HG03439 (cell line): ENCODE measurements around the gene ZP1.

ENCODE experiments used
- ATAC-seq: cut with Tn5 transposase; IDR thresholded peaks from one replicate; pipeline ENCODE4 v1.9.1; 2021; ENCODE audit warnings: mild to moderate bottlenecking, moderate library complexity; ENCODE audit not compliant: unreplicated experiment

Gene ZP1

GRCh38 chr11:60842668-60843600 lies 24.4 kb upstream of the ZP1 start:
- ATAC-seq: no peak

DNA sequence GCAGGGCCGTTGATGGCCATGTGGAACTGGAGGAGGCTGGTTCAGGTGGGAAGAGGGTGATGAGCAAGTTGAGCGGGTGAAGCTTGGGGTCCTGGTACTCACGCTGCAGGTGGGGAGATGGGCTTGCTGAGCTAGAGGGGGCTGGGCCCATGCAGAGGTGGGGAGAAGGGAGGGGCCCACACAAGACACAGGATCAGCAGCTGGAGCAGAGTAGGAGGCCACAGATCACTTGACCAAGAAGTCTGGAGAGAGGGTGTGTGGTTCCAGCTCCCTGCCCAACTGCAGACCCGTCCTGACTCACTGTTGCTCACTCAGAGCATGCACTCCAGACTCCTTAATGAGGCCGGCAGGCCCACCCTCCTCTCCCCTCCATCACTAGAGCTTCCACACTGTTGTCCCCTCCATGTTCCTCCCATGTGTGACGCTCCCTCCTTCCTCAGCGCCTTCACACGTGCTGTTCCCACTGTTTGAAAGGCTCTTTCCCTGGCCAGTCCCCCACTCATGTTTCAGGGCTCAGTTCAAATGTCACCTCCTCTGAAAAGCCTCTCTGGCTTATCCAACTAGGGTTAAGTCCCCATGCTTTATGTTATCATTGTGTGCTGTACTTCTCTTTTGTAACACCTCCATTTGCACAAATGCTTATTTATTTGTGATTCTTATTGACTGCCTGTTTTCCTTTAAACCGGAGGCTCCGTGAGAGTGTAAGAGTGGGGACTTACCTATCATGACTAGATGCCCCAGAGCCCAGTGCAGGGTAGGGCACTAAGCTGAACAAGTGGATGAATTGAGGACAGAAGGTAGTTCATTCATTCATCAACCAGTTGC lies 23.1 kb upstream of the ZP1 start:
- no peak for ATAC-seq

DNA sequence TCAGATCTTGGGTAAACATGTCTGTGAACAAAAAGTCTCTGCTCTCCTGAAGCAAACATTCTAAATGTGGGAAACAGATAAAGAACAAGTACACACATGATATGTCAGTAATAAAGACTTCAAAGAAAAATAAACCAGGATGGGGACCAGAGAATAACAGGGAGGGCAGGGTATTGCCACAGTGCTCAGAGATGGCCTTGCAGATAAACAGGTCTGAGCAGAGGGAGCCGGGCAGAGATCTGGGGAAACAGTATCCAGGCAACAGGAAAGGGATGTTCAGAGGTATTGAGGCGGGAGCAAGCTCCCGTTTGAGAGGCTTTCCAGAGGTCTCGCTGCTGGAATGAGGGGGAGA lies 22.5 kb upstream of the ZP1 start:
- no peak for ATAC-seq

DNA sequence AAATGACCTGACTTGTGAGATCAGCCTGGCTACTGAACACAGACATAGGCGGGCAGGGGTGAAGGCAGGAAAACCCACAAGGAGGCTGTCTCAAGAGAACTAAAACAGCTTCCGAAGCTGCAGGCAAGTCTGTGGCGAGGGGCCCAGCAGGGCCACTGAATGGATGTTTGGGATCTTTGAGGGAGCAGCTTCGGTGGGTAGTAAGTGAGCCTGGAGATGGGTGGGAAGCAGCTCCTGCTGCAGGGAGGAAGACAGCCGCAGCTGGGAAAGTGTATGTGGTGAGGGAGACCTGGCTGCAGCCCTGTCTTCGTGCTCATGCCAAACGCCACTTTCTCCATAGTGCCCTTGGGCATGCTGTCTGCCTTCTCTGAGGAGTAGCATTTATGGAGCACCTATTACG lies 22.0 kb upstream of the ZP1 start:
- ATAC-seq: no peak

- no peak for ATAC-seq
Measured at GRCh38 chr11:60847281-60847680, 20.1 kb upstream of the ZP1 start.

DNA sequence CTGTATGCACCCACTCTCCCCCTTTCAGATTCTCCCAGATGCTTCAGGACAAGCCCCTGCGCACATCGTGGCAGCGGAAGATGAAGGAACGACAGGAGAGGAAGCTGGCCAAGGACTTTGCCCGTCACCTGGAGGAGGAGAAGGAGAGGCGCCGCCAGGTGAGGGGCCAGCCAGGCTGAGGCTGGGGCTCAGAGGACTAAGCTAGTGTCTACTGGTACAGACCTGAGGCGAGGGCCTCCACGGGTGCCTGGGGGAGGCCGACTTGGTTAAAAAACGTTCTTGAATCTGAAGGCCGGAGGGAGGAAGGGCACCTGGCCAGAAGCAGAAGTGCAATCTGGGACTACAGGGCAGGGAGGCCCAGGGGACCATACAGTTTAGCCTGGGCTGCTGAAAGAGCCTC lies 19.4 kb upstream of the ZP1 start:
- ATAC-seq: no peak

DNA sequence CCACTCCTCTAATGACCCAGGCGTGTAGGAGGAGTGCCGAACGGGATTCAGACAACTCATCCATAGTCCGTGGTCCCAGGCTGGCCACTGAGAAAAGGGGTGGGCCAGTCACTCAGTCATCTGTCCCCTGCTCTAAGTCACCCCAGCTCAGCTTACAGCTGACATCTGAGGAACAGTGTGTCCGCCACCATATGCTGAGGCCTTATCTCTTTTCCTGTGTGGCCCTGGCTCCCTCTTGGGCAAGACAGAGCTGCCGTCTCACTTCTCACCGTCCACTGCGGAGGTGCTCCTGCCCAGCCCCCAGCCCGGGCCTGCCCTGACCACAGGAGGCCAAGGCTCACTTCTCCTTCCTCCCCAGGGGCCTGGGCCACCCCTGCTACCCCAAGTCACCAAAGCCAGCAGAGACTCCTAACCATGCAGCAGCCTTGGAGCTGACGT lies 18.6 kb upstream of the ZP1 start:
- ATAC-seq: no peak

DNA sequence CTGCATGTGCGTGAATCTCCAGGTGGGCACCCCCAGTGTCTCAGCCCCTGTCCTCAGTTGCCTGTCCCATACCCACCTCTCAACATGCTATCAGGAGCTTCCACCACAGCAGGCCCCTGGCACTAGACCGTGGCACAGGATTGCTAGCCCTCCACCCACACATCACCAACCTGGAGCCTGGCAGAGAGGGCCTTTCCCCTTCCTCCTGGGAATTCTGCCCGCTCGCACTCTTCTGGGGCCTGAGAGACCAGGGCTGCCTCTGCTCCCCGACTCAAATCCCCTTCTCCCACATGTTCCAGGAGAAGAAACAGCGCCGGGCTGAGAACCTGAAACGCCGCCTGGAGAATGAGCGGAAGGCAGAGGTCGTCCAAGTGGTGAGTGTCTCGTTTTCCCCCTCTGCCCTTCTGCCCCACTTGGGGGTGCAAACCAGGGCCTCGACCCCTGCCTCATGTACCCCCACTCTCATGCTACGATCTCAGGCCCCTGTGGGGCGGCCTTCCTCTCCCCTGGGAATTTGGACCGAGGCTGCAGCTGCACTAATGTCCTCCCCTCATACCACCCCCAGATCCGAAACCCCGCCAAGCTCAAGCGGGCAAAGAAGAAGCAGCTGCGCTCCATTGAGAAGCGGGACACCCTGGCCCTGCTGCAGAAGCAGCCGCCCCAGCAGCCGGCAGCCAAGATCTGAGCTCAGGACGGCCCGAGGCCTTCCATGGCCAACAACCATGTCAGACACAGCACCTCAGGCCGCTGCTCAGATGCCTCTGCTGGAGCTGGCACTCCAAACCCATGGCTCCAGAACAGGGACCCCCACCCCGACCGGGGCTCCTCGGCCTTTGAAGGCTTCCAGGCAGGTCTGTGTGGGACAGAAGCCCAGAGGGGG lies 17.5 kb upstream of the ZP1 start:
- ATAC-seq: no peak

DNA sequence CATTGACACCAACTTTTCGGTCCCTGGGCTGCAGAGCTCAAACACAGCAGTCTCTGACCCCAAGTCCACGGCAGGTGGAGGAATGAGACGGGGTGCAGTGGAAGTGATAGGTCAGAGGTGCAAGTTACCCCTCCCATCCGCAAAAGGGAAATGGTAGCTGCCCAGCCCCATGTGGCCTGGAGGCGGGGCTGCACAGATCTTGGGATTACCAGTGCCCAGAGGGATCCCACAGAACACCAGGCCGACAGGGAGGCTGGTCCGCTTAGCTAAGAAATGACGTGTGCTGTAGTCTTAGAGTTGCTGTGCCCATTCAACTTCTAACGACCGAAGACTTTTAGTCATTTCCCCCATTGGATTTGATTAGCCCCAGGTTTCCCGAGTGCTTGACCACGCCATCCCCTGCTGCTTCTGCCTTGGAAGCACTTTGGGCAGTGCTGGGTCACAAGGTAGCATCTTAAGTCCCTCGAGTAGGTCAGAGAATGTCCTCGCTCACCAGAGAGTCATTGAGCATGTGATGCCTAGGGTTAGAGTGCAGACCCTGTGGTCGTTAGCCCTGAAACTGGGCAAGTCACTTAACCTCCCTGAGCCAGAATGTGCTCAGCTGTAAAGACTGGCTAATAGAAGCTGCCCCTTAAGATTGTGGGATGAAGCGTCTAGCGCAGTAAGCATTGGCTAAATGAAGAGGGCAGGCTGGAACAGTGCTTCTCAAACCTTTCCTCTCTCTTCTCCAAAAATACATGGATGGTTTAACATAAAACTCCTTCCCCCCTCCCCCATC lies 15.8 kb upstream of the ZP1 start:
- ATAC-seq: no peak

DNA sequence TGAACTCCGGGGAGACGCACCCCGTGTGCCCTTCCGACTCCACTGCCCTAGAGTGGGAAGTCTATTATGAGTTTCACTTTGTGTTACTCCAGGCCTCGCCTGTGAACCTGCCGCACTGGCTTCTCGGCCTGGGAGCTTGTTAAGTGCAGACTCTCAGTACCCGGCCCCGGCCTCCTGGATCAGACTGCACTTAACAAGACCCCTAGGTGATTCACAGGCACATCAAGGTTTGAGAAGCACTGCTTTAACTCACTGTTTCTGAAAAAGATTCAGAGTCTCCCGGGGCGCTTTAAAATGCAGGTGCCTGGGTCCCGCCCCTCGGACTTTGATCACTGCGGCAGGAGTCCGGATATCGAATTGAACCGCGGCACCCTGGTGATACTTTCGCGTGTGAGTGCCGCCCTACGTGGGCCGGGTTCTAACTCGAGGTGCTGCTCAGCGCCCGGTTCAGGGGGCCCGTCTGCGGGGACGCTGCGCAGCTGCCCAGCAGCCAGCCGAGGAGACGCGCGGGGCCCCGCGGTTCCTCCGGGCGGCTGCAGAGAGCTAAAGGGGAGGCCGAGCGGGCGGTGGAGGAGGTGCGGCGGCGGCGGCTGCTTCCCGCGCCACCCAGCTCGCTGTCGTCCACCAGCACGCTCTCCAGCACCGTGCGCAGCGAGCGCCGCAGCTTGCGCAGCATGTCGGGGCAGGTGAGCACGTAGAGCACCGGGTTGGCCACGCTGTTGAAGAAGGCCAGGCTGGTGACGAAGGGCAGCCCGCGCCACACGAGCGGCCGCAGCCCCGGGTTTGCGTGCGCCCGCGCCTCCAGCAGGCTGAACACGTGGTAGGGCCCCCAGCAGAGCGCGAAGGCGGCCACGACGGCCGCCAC lies 15.0 kb upstream of the ZP1 start:
- ATAC-seq: no peak

GRCh38 chr11:60852982-60853950 lies 14.1 kb upstream of the ZP1 start:
- ATAC-seq: no peak

- no peak for ATAC-seq
Measured at GRCh38 chr11:60854140-60854846, 13.0 kb upstream of the ZP1 start.

DNA sequence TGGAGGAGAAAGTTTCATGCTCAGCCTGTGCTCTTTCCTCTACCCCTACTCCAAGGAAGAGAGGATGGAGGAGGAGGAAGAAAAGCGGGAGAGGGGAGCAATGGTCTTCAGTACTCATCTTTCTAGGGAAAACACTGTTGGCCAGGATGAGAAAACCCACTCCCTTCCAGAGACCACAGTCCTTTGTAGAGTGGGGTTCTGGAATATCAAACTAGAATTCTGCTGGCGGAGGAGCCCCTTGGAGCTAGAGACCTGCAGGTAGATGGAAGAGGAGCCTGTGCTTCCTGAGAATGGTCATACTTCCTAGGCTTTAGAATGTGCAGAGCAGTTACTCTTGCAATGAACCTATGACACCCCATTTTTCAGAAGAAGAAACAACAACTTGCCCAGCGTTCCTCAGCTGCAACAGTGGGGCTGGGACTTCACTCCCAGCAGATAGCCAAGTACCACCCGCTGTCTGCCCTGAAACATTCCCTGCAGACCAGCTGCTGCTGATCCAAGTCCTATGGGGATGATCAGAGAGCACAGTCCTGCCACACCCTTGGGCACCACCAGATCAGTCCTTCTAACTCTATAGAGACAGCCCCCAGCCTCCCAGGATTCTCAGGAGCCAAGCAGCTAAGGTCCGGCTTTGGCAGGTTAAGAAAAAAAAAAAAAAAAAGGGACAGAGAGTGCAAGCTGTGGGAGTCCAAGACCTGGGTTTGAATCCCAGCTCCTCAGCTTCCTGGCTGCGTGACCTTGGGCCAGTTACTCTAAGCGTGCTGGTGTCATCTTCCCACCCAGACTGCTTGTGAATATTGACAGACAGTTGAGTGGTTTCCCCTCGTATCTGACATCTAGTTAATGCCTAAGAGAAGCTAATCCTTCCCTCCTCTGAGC lies 12.3 kb upstream of the ZP1 start:
- ATAC-seq: no peak

DNA sequence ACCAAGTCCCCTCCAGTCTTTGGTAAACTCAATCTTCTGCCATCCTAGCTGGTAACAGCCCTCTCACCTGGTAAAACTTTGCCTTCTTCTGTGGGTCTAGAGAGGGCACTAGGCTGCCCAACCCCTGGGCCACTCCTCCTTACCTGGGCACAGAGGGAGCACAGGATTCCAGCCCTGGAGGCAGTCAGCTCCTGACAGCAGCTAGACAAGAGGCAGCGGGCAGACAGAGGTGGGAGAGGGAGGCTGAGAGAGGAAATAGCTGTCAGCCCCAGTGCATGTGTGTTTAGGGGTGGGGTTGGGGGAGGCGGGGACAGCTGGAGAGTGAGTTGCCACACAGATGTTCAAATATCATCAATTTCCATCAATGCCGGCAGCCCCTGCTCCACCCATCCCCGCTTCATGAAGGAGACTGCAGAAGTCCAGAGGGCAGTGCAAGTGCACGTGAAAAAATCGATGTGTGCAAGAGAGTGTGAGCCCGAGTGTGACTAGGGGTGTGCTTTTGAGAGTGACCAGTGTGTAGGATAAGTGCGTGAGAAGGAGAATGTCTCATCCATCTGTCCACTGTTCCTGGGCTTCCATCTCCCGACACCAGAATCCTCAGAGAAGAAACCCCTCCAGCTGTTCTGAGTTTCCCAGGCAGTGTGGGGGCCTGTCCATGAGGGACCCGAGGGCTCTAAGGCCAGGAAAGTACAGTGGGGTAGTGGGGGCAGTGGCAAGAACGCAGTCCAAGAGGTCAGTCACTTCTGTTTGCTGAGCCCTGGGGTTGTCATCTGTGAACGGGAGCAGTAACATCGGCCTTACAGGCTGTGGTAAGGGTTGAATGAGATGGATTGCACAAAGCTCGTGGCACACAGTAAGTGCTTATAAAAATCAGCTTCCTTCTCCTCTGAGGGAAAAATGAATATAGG lies 11.4 kb upstream of the ZP1 start, which contains the start of gene PTGDR2:
Gene PTGDR2 (minus strand): TSS at position 225 of the 908 bp plus-strand sequence. CDS start 2,228 bp downstream, outside the sequence.
- no peak for ATAC-seq
